CD4-positive, alpha-beta T cell (primary cell): ENCODE results near the gene KLK11. TPM values are rescaled to one million over a fixed set of nuclear protein-coding genes. Genes with fewer than 3 reads are reported as not detected.

Experiments
- ATAC-seq: fragments of 200-7000 bp; cut with Tn5 transposase; one replicate; pipeline ENCODE4 v1.10.0; 2022; ENCODE audit warnings: mild to moderate bottlenecking; ENCODE audit not compliant: poor library complexity
- CTCF ChIA-PET: fragments of 350-600 bp; sonication (Branson Sonifier 250); formaldehyde crosslinking; loops from one replicate; lab custom pipeline; 2021; ENCODE audit warnings: antibody characterized with exemption, inconsistent platforms; lab: Charles Lee
- POLR2A ChIA-PET: fragments of 350-600 bp; sonication (Branson Sonifier 250); formaldehyde crosslinking; loops from one replicate; lab custom pipeline; 2021; ENCODE audit warnings: antibody characterized with exemption, inconsistent platforms; lab: Charles Lee
- DNase-seq, 14 experiments: peaks; one replicate each; pipeline ENCODE4 v3.0.0-alpha.2; 2013 to 2020; ENCODE audit warnings: mixed read lengths in 2 of 14
- H3K27ac ChIP-seq, 2 donors: one replicate each; pipeline versions ENCODE4 v1.5.1 to v1.7.0; 2013; ENCODE audit warnings: low read length in 2 of 2, low read depth in 1 of 2, mild to moderate bottlenecking in 1 of 2
- H3K27me3 ChIP-seq, 2 experiments: 1 replicate in 1 of 2; 2 replicates in 1 of 2; pipeline versions ENCODE4 v1.6.1 to v1.7.0; 2013; ENCODE audit warnings: low read length in 2 of 2, control low read depth in 1 of 2, mild to moderate bottlenecking in 1 of 2, moderate library complexity in 1 of 2; ENCODE audit not compliant: insufficient read depth in 2 of 2, control insufficient read depth in 1 of 2
- H3K36me3 ChIP-seq: one replicate; pipeline ENCODE4 v1.6.1; 2013; ENCODE audit warnings: low read length, control low read depth; ENCODE audit not compliant: insufficient read depth
- H3K4me1 ChIP-seq: one replicate; pipeline ENCODE4 v1.6.1; 2013; ENCODE audit warnings: low read length, control low read depth; ENCODE audit not compliant: insufficient read depth
- H3K4me3 ChIP-seq: one replicate; pipeline ENCODE4 v1.5.1; 2013; ENCODE audit warnings: mild to moderate bottlenecking, low read length, moderate library complexity
- H3K9me3 ChIP-seq, 2 experiments: 1 replicate in 1 of 2; 2 replicates in 1 of 2; pipeline versions ENCODE4 v1.6.1 to v1.7.0; 2013; ENCODE audit warnings: low read length in 2 of 2, mild to moderate bottlenecking in 2 of 2, control low read depth in 1 of 2, moderate library complexity in 1 of 2; ENCODE audit not compliant: control insufficient read depth in 1 of 2, insufficient read depth in 1 of 2
- H3K27ac Mint-ChIP-seq: one replicate; pipeline ENCODE4 v1.8.0; 2020; ENCODE audit warnings: mixed read lengths
- H3K27me3 Mint-ChIP-seq: one replicate; pipeline ENCODE4 v1.8.0; 2021; ENCODE audit warnings: mixed read lengths
- H3K36me3 Mint-ChIP-seq: one replicate; pipeline ENCODE4 v1.8.0; 2021; ENCODE audit warnings: low read depth, mixed read lengths
- H3K4me1 Mint-ChIP-seq: one replicate; pipeline ENCODE4 v1.8.0; 2021; ENCODE audit warnings: low read depth, mixed read lengths
- H3K4me3 Mint-ChIP-seq: one replicate; pipeline ENCODE4 v1.8.0; 2020; ENCODE audit warnings: mild to moderate bottlenecking, mixed read lengths
- H3K9me3 Mint-ChIP-seq: one replicate; pipeline ENCODE4 v1.8.0; 2020; ENCODE audit warnings: mixed read lengths
- intact Hi-C, 2 experiments: fragments of 100-400 bp; cut with DNase I in 1 of 2; cut with micrococcal nuclease in 1 of 2; formaldehyde crosslinking; loops; one replicate each; pipeline versions ENCODE4 v1.15.1 to v1.9.0; 2023 to 2025; cut with DNase I, micrococcal nuclease
- total RNA-seq, 174 experiments: library from RNA in 2 of 174; stranded (reverse) in 2 of 174; gene quantifications; one replicate each; pipeline ENCODE4 v1.2.3 and lab custom pipeline; 2021 to 2026
- TF ChIP-seq, protein P1 (sequence below): fragments of 200-600 bp; IDR thresholded peaks from one replicate; pipeline ENCODE4 v1.8.0; 2022; ENCODE audit warnings: antibody characterized with exemption, mild to moderate bottlenecking

KLK11 gene
- total RNA-seq, 2 experiments from 2014 or later = not detected

DNA sequence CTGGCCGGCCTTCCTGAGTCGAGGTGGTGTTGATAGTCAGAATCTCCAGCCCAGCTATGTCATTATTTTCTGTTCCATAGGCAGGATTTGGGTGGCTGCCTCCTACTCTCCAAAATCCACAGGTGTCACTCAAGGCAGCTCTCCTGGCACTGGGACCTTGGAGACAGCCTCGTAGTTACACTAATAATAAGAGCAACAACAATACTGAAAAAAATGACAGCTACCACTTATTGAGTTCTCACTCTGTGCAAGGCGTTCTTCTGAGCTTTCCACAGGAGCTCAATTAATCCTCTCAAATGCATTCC, 20.6 kb upstream of the KLK11 start:
- H3K4me1 Mint-ChIP-seq = no peaks in the 10 kb centered on the region
- CTCF ChIA-PET = no interaction called here

DNA sequence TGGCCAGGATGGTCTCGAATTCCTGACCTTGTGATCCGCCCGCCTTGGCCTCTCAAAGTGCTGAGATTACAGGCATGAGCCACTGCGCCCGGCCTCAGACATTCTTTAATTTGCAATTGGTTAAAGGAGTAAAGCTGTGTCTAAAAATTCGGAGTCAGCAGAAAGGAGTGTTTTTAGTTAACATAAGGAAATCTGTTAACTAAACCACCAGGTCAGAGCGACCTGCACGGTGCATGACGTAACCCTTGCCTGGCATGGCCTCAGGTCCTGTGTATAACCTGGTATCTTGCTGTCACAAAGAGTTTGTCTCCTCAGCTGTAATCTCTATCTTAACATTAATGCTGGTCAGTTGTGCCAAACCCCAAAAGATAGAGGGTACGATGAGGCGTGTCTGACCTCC, 17.9 kb upstream of the KLK11 start:
- Mint-ChIP-seq H3K36me3 (no peaks in the 10 kb centered on the region), H3K27ac (no peak overlapping the region), H3K4me1 (no peaks in the 10 kb centered on the region), H3K4me3 (no peak overlapping the region), H3K27me3 (peaks cover 10% of the 10 kb centered on the region), H3K9me3 (peaks cover 3% of the 10 kb centered on the region)
- Histone ChIP-seq H3K9me3 (peaks cover 0 to 4% of the 10 kb centered on the region in 2 experiments), H3K27me3 (peaks cover 3 to 6% of the 10 kb centered on the region in 2 experiments), H3K4me3 (no peak overlapping the region), H3K27ac (no peak overlapping the region), H3K4me1 (no peaks in the 10 kb centered on the region), H3K36me3 (no peaks in the 10 kb centered on the region)
- intact Hi-C loops = no loop called here
- DNase-seq (no peak), ATAC-seq (no peak)
- POLR2A ChIA-PET = no interaction called here
- TF ChIP-seq, protein P1, sequence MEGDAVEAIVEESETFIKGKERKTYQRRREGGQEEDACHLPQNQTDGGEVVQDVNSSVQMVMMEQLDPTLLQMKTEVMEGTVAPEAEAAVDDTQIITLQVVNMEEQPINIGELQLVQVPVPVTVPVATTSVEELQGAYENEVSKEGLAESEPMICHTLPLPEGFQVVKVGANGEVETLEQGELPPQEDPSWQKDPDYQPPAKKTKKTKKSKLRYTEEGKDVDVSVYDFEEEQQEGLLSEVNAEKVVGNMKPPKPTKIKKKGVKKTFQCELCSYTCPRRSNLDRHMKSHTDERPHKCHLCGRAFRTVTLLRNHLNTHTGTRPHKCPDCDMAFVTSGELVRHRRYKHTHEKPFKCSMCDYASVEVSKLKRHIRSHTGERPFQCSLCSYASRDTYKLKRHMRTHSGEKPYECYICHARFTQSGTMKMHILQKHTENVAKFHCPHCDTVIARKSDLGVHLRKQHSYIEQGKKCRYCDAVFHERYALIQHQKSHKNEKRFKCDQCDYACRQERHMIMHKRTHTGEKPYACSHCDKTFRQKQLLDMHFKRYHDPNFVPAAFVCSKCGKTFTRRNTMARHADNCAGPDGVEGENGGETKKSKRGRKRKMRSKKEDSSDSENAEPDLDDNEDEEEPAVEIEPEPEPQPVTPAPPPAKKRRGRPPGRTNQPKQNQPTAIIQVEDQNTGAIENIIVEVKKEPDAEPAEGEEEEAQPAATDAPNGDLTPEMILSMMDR = no peak
- CTCF ChIA-PET = no interaction called here

More for the DNA sequence above, 20.6 kb upstream of the KLK11 start:
- Histone ChIP-seq H3K9me3 (peaks cover 0 to 6% of the 10 kb centered on the region in 2 experiments), H3K27me3 (peaks cover 3 to 6% of the 10 kb centered on the region in 2 experiments), H3K4me3 (no peak overlapping the region), H3K36me3 (no peaks in the 10 kb centered on the region), H3K27ac (no peak overlapping the region), H3K4me1 (no peaks in the 10 kb centered on the region)
- H3K9me3 Mint-ChIP-seq = peaks cover 3% of the 10 kb centered on the region
- DNase-seq = no peak
- peaks cover 21% of the 10 kb centered on the region for H3K27me3 Mint-ChIP-seq
- no peaks in the 10 kb centered on the region for H3K36me3 Mint-ChIP-seq
- POLR2A ChIA-PET = no interaction called here
- no peak overlapping the region for H3K4me3 Mint-ChIP-seq
- intact Hi-C loops = no loop called here
- TF ChIP-seq, protein P1 = no peak
- ATAC-seq = no peak
- H3K27ac Mint-ChIP-seq = no peak overlapping the region

DNA sequence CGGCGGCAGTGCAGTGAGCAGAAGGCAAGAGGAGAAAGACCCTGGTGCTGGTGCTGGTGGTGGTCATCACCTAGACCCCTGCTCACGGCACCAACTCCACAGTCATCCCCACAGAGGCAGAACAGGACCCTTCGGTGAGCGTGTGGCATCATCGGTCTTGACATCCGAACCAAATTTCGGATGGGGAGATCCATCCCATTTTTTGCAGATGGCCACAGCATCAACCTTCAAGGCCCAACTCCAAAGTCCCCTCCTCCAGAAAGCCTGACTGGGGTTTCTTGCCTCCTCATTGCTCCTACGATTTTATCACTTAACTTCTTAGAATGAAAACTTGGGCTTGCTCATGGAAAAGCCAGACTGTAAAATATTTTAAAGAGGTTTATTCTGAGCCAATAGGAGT, 17.1 kb upstream of the KLK11 start:
- intact Hi-C loops = no loop called here
- Histone ChIP-seq H3K36me3 (no peaks in the 10 kb centered on the region), H3K4me1 (no peaks in the 10 kb centered on the region), H3K9me3 (peaks cover 0 to 4% of the 10 kb centered on the region in 2 experiments), H3K27ac (no peak overlapping the region), H3K4me3 (no peak overlapping the region), H3K27me3 (peaks cover 3 to 6% of the 10 kb centered on the region in 2 experiments)
- Mint-ChIP-seq H3K4me1 (no peaks in the 10 kb centered on the region), H3K36me3 (no peaks in the 10 kb centered on the region), H3K27me3 (peaks cover 4% of the 10 kb centered on the region), H3K27ac (no peak overlapping the region), H3K4me3 (no peak overlapping the region), H3K9me3 (no peaks in the 10 kb centered on the region)
- CTCF ChIA-PET = no interaction called here
- DNase-seq = no peak
- no peak for ATAC-seq
- POLR2A ChIA-PET = no interaction called here
- TF ChIP-seq, protein P1 = no peak
